Endothelial cell of umbilical vein (primary cell): ENCODE results near the gene ERGIC2. TPM values are rescaled to one million over a fixed set of nuclear protein-coding genes. Genes with fewer than 3 reads are reported as not detected.

Experiments used
- BruUV-seq: library from RNA; stranded (reverse); fragments of 400-500 nt; replicated peaks from 2 replicates; lab custom pipeline; 2021; lab: Mats Ljungman, UMichigan
- CTCF ChIA-PET: fragments of 300-600, 350-600 bp; sonication (Branson Sonifier 250); formaldehyde crosslinking; loops from one replicate; lab custom pipeline; 2021; ENCODE audit warnings: antibody characterized with exemption, inconsistent platforms; lab: Charles Lee
- POLR2A ChIA-PET: fragments of 300-600, 350-600 bp; sonication (Branson Sonifier 250); formaldehyde crosslinking; loops from one replicate; lab custom pipeline; 2021; ENCODE audit warnings: antibody characterized with exemption, inconsistent platforms; lab: Charles Lee
- DNase-seq: peaks from one replicate; pipeline ENCODE4 v3.0.0-alpha.2; 2011; ENCODE audit warnings: low read depth, low spot score
- FAIRE-seq: peaks from 2 replicates; lab custom pipeline; 2011; peaks lifted over from hg19 to GRCh38; lab: Jason Lieb, UNC
- H2AFZ ChIP-seq: 2 replicates; pipeline ENCODE4 v1.6.0; 2012; ENCODE audit warnings: low read depth, low read length, control low read depth, inconsistent platforms
- H3K27ac ChIP-seq: 2 replicates; pipeline ENCODE4 v1.5.1; 2011; ENCODE audit warnings: low read depth, mild to moderate bottlenecking, control low read depth, low read length, moderate library complexity; ENCODE audit not compliant: insufficient read depth
- H3K27me3 ChIP-seq, 2 experiments: 2 replicates each; pipeline versions ENCODE4 v1.6.0 to v1.6.1; 2011; ENCODE audit warnings: low read length in 2 of 2, mixed read lengths in 1 of 2; ENCODE audit not compliant: control insufficient read depth in 2 of 2, insufficient read depth in 2 of 2
- H3K36me3 ChIP-seq, 2 experiments: 2 replicates in 1 of 2; 3 replicates in 1 of 2; pipeline ENCODE4 v1.5.1; 2011; ENCODE audit warnings: low read length in 2 of 2, mild to moderate bottlenecking in 1 of 2, moderate library complexity in 1 of 2; ENCODE audit not compliant: control insufficient read depth in 2 of 2, insufficient read depth in 2 of 2; ENCODE audit errors: extremely low read depth in 1 of 2
- H3K4me1 ChIP-seq: 3 replicates; pipeline ENCODE4 v1.5.1; 2011; ENCODE audit warnings: mild to moderate bottlenecking, low read length; ENCODE audit not compliant: control insufficient read depth, insufficient read depth; ENCODE audit errors: extremely low read depth
- H3K4me2 ChIP-seq: 2 replicates; pipeline ENCODE4 v1.6.1; 2011; ENCODE audit warnings: low read length, control low read depth, mixed read lengths; ENCODE audit not compliant: insufficient read depth
- H3K4me3 ChIP-seq, 3 experiments: fragments of 200-600 bp in 1 of 3; sonication (generic), shearing (Covaris generic) in 1 of 3; replicated peaks in 1 of 3; 2 replicates each; pipeline ENCODE4 v1.5.1; 2011 to 2016; ENCODE audit warnings: control low read depth in 3 of 3, low read length in 3 of 3, mild to moderate bottlenecking in 2 of 3, inconsistent platforms in 1 of 3, low read depth in 1 of 3, moderate library complexity in 1 of 3; ENCODE audit not compliant: insufficient read depth in 1 of 3
- H3K79me2 ChIP-seq: 2 replicates; pipeline ENCODE4 v1.6.0; 2012; ENCODE audit warnings: low read length, inconsistent platforms; ENCODE audit not compliant: control insufficient read depth, insufficient read depth
- H3K9ac ChIP-seq: replicated peaks from 2 replicates; pipeline ENCODE3; 2011; ENCODE audit warnings: low read length, control low read depth; ENCODE audit not compliant: insufficient read depth; ENCODE audit errors: extremely low read depth
- H3K9me1 ChIP-seq: replicated peaks from 3 replicates; pipeline ENCODE4 v1.6.0; 2011; ENCODE audit warnings: mild to moderate bottlenecking, low read length; ENCODE audit not compliant: control insufficient read depth, insufficient read depth; ENCODE audit errors: extremely low read depth
- H3K9me3 ChIP-seq: replicated peaks from 2 replicates; pipeline ENCODE4 v1.5.1; 2012; ENCODE audit warnings: low read length, inconsistent platforms; ENCODE audit not compliant: control insufficient read depth, insufficient read depth
- H4K20me1 ChIP-seq: replicated peaks from 2 replicates; pipeline ENCODE3; 2011; ENCODE audit warnings: mild to moderate bottlenecking, low read length; ENCODE audit not compliant: control insufficient read depth, insufficient read depth; ENCODE audit errors: extremely low read depth
- EZH2 ChIP-seq: IDR thresholded peaks from 2 replicates; pipeline ENCODE4 v1.6.1; 2012; ENCODE audit warnings: borderline replicate concordance, low read depth, mild to moderate bottlenecking, moderate library complexity, low read length, inconsistent platforms; ENCODE audit not compliant: severe bottlenecking
- FOS ChIP-seq: IDR thresholded peaks from 2 replicates; pipeline ENCODE4 v1.6.1; 2011; ENCODE audit warnings: mild to moderate bottlenecking, low read length, moderate library complexity, borderline replicate concordance; ENCODE audit not compliant: insufficient read depth
- GATA2 ChIP-seq: IDR thresholded peaks from 2 replicates; pipeline ENCODE4 v1.7.0; 2011; ENCODE audit warnings: low read depth, mild to moderate bottlenecking, moderate library complexity, mixed read lengths, low read length; ENCODE audit not compliant: insufficient read length, insufficient read depth
- JUN ChIP-seq: IDR thresholded peaks from 2 replicates; pipeline ENCODE4 v1.6.1; 2011; ENCODE audit warnings: borderline replicate concordance, low read depth; ENCODE audit not compliant: insufficient read length, insufficient read depth
- MAX ChIP-seq: IDR thresholded peaks from 2 replicates; pipeline ENCODE4 v1.6.1; 2011; ENCODE audit not compliant: insufficient read depth, insufficient read length
- MYC ChIP-seq: IDR thresholded peaks from one replicate; pipeline ENCODE4 v1.6.1; 2011; ENCODE audit warnings: mild to moderate bottlenecking, low read depth, low read length
- POLR2A ChIP-seq: IDR thresholded peaks from 2 replicates; pipeline ENCODE4 v1.6.1; 2012; ENCODE audit warnings: low read depth, mild to moderate bottlenecking, control low read depth, low read length
- POLR2AphosphoS5 ChIP-seq: IDR thresholded peaks from 2 replicates; pipeline ENCODE4 v1.6.1; 2012; ENCODE audit warnings: low read depth, mild to moderate bottlenecking, control low read depth, low read length, moderate library complexity; ENCODE audit not compliant: insufficient read depth
- dilution Hi-C: fragments of 300-500 bp; cut with MboI; formaldehyde crosslinking; loops from one replicate; pipeline ENCODE4 v1.15.0; 2019; ENCODE audit warnings: low sequenced_read_pairs; ENCODE audit not compliant: extremely low pct_ligation_motif_present
- intact Hi-C: fragments of 100-400 bp; cut with micrococcal nuclease; formaldehyde crosslinking; loops from one replicate; pipeline ENCODE4 v1.10.0; 2022
- polyA plus RNA-seq, 4 experiments: library from polyadenylated mRNA; depleted of rRNA in 3 of 4; stranded (reverse) in 3 of 4; unstranded in 1 of 4; fragments of >200 nt; gene quantifications; 2 replicates each; pipeline versions ENCODE4 v1.2.1 to v1.2.3, GENCODE V29; 2011 to 2012; ENCODE audit warnings: missing spikeins in 1 of 4
- total RNA-seq: library from RNA; stranded (reverse); gene quantifications from 2 replicates; pipeline ENCODE4 v1.2.3, GENCODE V29; 2021
- TF ChIP-seq, protein P1 (sequence below), 2 donors: IDR thresholded peaks; 1 replicate in 1 of 2; 2 replicates in 1 of 2; pipeline ENCODE4 v1.5.1; 2011; ENCODE audit warnings: low read length in 2 of 2, mild to moderate bottlenecking in 2 of 2, moderate library complexity in 2 of 2, control low read depth in 1 of 2, inconsistent platforms in 1 of 2, low read depth in 1 of 2; ENCODE audit not compliant: insufficient read depth in 1 of 2; ENCODE audit errors: extremely low read depth in 1 of 2

ERGIC2 gene
- total and polyA plus RNA-seq, 2 donors (not counting 3 experiments of a cell fraction or from before 2014, with no cell fraction given), result 20.3 to 60.6 TPM

- CTCF ChIA-PET, result no interaction called here
- no peak for FAIRE-seq
- no peak overlapping the region for H2AFZ ChIP-seq
- H3K27me3 ChIP-seq, result no peaks in the 10 kb centered on the region
- H4K20me1 ChIP-seq, result no peaks in the 10 kb centered on the region
- H3K9me1 ChIP-seq, result no peaks in the 10 kb centered on the region
- H3K4me2 ChIP-seq, result no peak overlapping the region
- dilution Hi-C loops (no loop called here), intact Hi-C loops (no loop called here)
- no peak for DNase-seq
- TF ChIP-seq MYC (no peak), POLR2A (no peak), GATA2 (no peak), JUN (no peak), MAX (no peak), FOS (no peak), EZH2 (no peak), POLR2AphosphoS5 (no peak)
- TF ChIP-seq, protein P1, sequence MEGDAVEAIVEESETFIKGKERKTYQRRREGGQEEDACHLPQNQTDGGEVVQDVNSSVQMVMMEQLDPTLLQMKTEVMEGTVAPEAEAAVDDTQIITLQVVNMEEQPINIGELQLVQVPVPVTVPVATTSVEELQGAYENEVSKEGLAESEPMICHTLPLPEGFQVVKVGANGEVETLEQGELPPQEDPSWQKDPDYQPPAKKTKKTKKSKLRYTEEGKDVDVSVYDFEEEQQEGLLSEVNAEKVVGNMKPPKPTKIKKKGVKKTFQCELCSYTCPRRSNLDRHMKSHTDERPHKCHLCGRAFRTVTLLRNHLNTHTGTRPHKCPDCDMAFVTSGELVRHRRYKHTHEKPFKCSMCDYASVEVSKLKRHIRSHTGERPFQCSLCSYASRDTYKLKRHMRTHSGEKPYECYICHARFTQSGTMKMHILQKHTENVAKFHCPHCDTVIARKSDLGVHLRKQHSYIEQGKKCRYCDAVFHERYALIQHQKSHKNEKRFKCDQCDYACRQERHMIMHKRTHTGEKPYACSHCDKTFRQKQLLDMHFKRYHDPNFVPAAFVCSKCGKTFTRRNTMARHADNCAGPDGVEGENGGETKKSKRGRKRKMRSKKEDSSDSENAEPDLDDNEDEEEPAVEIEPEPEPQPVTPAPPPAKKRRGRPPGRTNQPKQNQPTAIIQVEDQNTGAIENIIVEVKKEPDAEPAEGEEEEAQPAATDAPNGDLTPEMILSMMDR (IDR thresholded peaks at IDR 0.05; ENCODE audit: extremely low read depth in 1 of 2, insufficient read depth in 1 of 2, low read depth in 1 of 2, low read length in 2 of 2), result no peak
- POLR2A ChIA-PET, result no interaction called here
- no peak overlapping the region for H3K4me3 ChIP-seq
- no peaks in the 10 kb centered on the region for H3K4me1 ChIP-seq
- BruUV-seq, result no TSS peak
- peaks cover 3% of the 10 kb centered on the region in 2 experiments for H3K36me3 ChIP-seq
- no peak overlapping the region for H3K27ac ChIP-seq
- H3K79me2 ChIP-seq, result no peaks in the 10 kb centered on the region
- H3K9me3 ChIP-seq, result no peaks in the 10 kb centered on the region
- no peak overlapping the region for H3K9ac ChIP-seq
Observed at GRCh38 chr12:29333178-29333577, 47.8 kb downstream of the ERGIC2 start.
